GM12878 (cell line): ENCODE results near the gene C5orf15. TPM values are rescaled to one million over a fixed set of nuclear protein-coding genes. Genes with fewer than 3 reads are reported as not detected.
A peak's percentile ranks its signal among the peaks of the same experiment; 100 is the strongest.

Experiments
- ATAC-seq: fragments of 200-7000 bp; cut with Tn5 transposase; 3 replicates; pipeline ENCODE4 v1.9.1; 2020; ENCODE audit warnings: mild to moderate bottlenecking, moderate library complexity
- BruUV-seq: library from RNA; stranded (reverse); fragments of 400-500 nt; replicated peaks from 2 replicates; lab custom pipeline; 2021; lab: Mats Ljungman, UMichigan
- CTCF ChIA-PET: fragments of 300-600 bp; sonication (Branson Sonifier 250); formaldehyde crosslinking; extraction: SDS; loops from one replicate; lab custom pipeline; 2021; ENCODE audit warnings: inconsistent platforms; lab: Yijun Ruan, JAX
- POLR2A ChIA-PET: fragments of 350-600 bp; formaldehyde crosslinking; extraction: SDS; loops from one replicate; lab custom pipeline; 2021; ENCODE audit warnings: inconsistent platforms; lab: Charles Lee
- RAD21 ChIA-PET: fragments of 300-600 bp; sonication (Branson Sonifier 250); formaldehyde crosslinking; loops from one replicate; lab custom pipeline; 2023; ENCODE audit warnings: antibody characterized with exemption; ENCODE audit not compliant: unreplicated experiment; lab: Charles Lee
- SMC1A ChIA-PET: fragments of 300-600 bp; sonication (Branson Sonifier 250); formaldehyde crosslinking; loops from one replicate; lab custom pipeline; 2023; ENCODE audit not compliant: unreplicated experiment, uncharacterized antibody; lab: Charles Lee
- DNase-seq: peaks from one replicate; pipeline ENCODE4 v3.0.0-alpha.2; 2011; ENCODE audit warnings: low read depth, low spot score
- FAIRE-seq: peaks from 3 replicates; lab custom pipeline; 2011; peaks lifted over from hg19 to GRCh38; lab: Jason Lieb, UNC
- H2AFZ ChIP-seq: 2 replicates; pipeline ENCODE4 v1.6.0; 2011; ENCODE audit warnings: low read depth, low read length, control low read depth; ENCODE audit not compliant: control insufficient read depth
- H3K27ac ChIP-seq: 2 replicates; pipeline ENCODE4 v1.5.1; 2011; ENCODE audit warnings: control low read depth; ENCODE audit not compliant: control insufficient read depth, insufficient read depth
- H3K27me3 ChIP-seq, 2 experiments: replicated peaks in 1 of 2; 2 replicates each; pipeline versions ENCODE4 v1.6.0 to v1.6.1; 2011; ENCODE audit warnings: low read length in 1 of 2; ENCODE audit not compliant: control insufficient read depth in 2 of 2, insufficient read depth in 2 of 2
- H3K36me3 ChIP-seq, 2 experiments: 2 replicates each; pipeline ENCODE4 v1.5.1; 2011; ENCODE audit warnings: low read length in 1 of 2; ENCODE audit not compliant: control insufficient read depth in 2 of 2, insufficient read depth in 2 of 2
- H3K4me1 ChIP-seq: 2 replicates; pipeline ENCODE4 v1.6.1; 2011; ENCODE audit warnings: mild to moderate bottlenecking, low read length, moderate library complexity, mixed read lengths; ENCODE audit not compliant: control insufficient read depth, insufficient read depth
- H3K4me2 ChIP-seq: 2 replicates; pipeline ENCODE4 v1.6.0; 2011; ENCODE audit warnings: control low read depth; ENCODE audit not compliant: control insufficient read depth, insufficient read depth
- H3K4me3 ChIP-seq: fragments of 200-600 bp; sonication (generic); 2 replicates; pipeline ENCODE4 v1.5.1; 2016
- H3K79me2 ChIP-seq: 2 replicates; pipeline ENCODE4 v1.6.0; 2011; ENCODE audit warnings: low read length; ENCODE audit not compliant: control insufficient read depth, insufficient read depth
- H3K9ac ChIP-seq: 2 replicates; pipeline ENCODE4 v1.8.0; 2011; ENCODE audit warnings: low read length, control low read depth, mixed read lengths; ENCODE audit not compliant: control insufficient read depth, insufficient read depth
- H3K9me3 ChIP-seq: replicated peaks from 3 replicates; pipeline ENCODE4 v1.5.1; 2011; ENCODE audit warnings: mild to moderate bottlenecking, low read length; ENCODE audit not compliant: control insufficient read depth, insufficient read depth
- H4K20me1 ChIP-seq: 2 replicates; pipeline ENCODE4 v1.6.0; 2011; ENCODE audit not compliant: control insufficient read depth, insufficient read depth
- CBX5 ChIP-seq: sonication (generic); IDR thresholded peaks from 2 replicates; pipeline ENCODE4 v1.6.1; 2016; ENCODE audit warnings: low read depth, moderate library complexity, mild to moderate bottlenecking, inconsistent platforms
- FOS ChIP-seq: IDR thresholded peaks from 3 replicates; pipeline ENCODE4 v1.6.1; 2011; ENCODE audit warnings: borderline replicate concordance; ENCODE audit not compliant: insufficient read length; ENCODE audit errors: extremely low read depth
- KAT2A ChIP-seq: conservative IDR thresholded peaks from 2 replicates; pipeline ENCODE4 v1.6.1; 2011; ENCODE audit warnings: low read depth, low read length; ENCODE audit not compliant: control insufficient read depth
- KLF5 ChIP-seq: fragments of 450-650 bp; IDR thresholded peaks from 2 replicates; pipeline ENCODE4 v1.6.1; 2014; ENCODE audit warnings: mild to moderate bottlenecking; ENCODE audit not compliant: partially characterized antibody
- LARP7 ChIP-seq: fragments of 450-650 bp; IDR thresholded peaks from 2 replicates; pipeline ENCODE4 v1.6.1; 2017; ENCODE audit warnings: mild to moderate bottlenecking
- MYC ChIP-seq: IDR thresholded peaks from 2 replicates; pipeline ENCODE4 v1.6.1; 2011; ENCODE audit warnings: mild to moderate bottlenecking, low read length, moderate library complexity, inconsistent platforms; ENCODE audit not compliant: insufficient read depth, insufficient replicate concordance, insufficient read length, severe bottlenecking
- POLR2AphosphoS2 ChIP-seq: IDR thresholded peaks from 2 replicates; pipeline ENCODE4 v1.6.1; 2011; ENCODE audit warnings: low read depth, mild to moderate bottlenecking, low read length, improper control_type of control experiment, moderate library complexity
- RELA ChIP-seq: fragments of 450-650 bp; IDR thresholded peaks from 2 replicates; pipeline ENCODE4 v1.8.0; 2014; ENCODE audit warnings: borderline replicate concordance; ENCODE audit not compliant: partially characterized antibody
- WGBS: methylation state at CpG from one replicate; pipeline ENCODE4 v1.1.6; 2016; ENCODE audit warnings: low lambda C conversion rate; ENCODE audit not compliant: insufficient replicate concordance, insufficient coverage; ENCODE audit errors: missing lambda C conversion rate; 5-methylcytosine and 5-hydroxymethylcytosine counted together
- in situ Hi-C: fragments of 300-500 bp; cut with MboI; formaldehyde crosslinking; loops from 9 replicates; pipeline ENCODE4 v1.14.3; 2018; ENCODE audit warnings: mixed read lengths
- intact Hi-C: fragments of 100-400 bp; cut with micrococcal nuclease; formaldehyde crosslinking; loops from one replicate; pipeline ENCODE4 v1.14.2; 2022; ENCODE audit not compliant: unreplicated experiment
- polyA plus RNA-seq, 11 experiments: library from polyadenylated mRNA; depleted of rRNA in 4 of 11; unstranded in 6 of 11; stranded (reverse) in 5 of 11; fragments of >200 nt; fragmentation: Nextera tagmentation in 4 of 11; fragmentation: Illumina TruSeq in 1 of 11; extraction: Ambion mirVana in 4 of 11; extraction: Trizol in 1 of 11; gene quantifications; 1 replicate in 1 of 11; 2 replicates in 10 of 11; pipeline versions ENCODE4 v1.2.1 to v1.2.3, GENCODE V29; 2011 to 2016; ENCODE audit warnings: inconsistent platforms in 2 of 11, missing spikeins in 2 of 11, low read depth in 1 of 11
- total RNA-seq, 4 experiments: library from RNA; depleted of rRNA in 3 of 4; stranded (reverse); fragments of >200 nt in 3 of 4; fragmentation: Illumina TruSeq in 1 of 4; extraction: Trizol in 1 of 4; gene quantifications; 2 replicates each; pipeline versions ENCODE4 v1.2.1 to v1.2.3, GENCODE V29; 2013 to 2021
- TF ChIP-seq, protein P1 (sequence below): fragments of 450-650 bp; formaldehyde crosslinking; IDR thresholded peaks from 2 replicates; pipeline ENCODE4 v1.4.0; 2022; ENCODE audit warnings: mild to moderate bottlenecking, moderate library complexity

Gene C5orf15
- total and polyA plus RNA-seq, 10 of the 15 experiments (the other 5 are each of a cell fraction or from before 2014, with no cell fraction given): 21.7 to 69.6 (median 46.0) TPM

DNA sequence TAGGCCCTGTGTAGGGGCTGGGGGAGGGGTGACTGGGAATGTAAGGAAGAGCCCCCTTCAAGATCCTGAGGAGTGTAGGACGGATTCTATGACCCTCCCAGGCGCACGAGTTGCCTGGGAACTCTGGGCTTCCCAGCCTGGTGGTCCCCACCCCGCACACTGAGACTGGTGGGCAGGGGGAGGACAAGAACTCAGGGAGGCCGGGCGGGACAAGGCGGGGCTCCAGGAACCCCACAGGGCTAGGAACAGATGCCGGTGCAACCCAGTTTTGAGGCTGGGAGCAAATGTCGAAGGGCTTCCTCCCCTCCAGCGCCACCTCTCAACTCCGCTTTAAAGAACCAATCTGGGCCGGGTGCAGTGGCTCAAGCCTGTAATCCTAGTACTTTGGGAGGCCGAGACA, 37.7 kb upstream of the C5orf15 start:
- ATAC-seq (no peak), DNase-seq (no peak), FAIRE-seq (no peak)
- no peaks in the 10 kb centered on the region for H3K27me3 ChIP-seq
- intact Hi-C loops: no loop called here
- H3K9ac ChIP-seq: peak overlapping the region; percentile 97; the same call in 1 of the 2 replicates
- no peaks in the 10 kb centered on the region for H3K9me3 ChIP-seq
- ChIA-PET CTCF (interaction anchor here (0.7 to 1.9 kb wide), 3 partner anchors 9 to 34 kb away, joined by 3 to 9 read pairs (median 5); no protein-coding TSS in a partner anchor), POLR2A (interaction anchor here (0.6 kb wide), 2 partner anchors 9 to 21 kb away, joined by 3 to 7 read pairs; no protein-coding TSS in a partner anchor), SMC1A (interaction anchor here (1.2 kb wide), 1 partner anchor 20 kb away, joined by 3 read pairs; no protein-coding TSS in a partner anchor), RAD21 (interaction anchor here (0.6 kb wide), 1 partner anchor 11 kb away, joined by 3 read pairs; no protein-coding TSS in a partner anchor)
- in situ Hi-C loops: no loop called here
- H2AFZ ChIP-seq: peak overlapping the region; percentile 66; the same call in 1 of the 2 replicates
- H4K20me1 ChIP-seq: peaks cover 9% of the 10 kb centered on the region; the same call in 1 of the 2 replicates
- TF ChIP-seq FOS (no peak), LARP7 (no peak), KLF5 (no peak), POLR2AphosphoS2 (no peak), CBX5 (no peak), KAT2A (no peak), RELA (no peak), MYC (no peak)
- TF ChIP-seq, protein P1, sequence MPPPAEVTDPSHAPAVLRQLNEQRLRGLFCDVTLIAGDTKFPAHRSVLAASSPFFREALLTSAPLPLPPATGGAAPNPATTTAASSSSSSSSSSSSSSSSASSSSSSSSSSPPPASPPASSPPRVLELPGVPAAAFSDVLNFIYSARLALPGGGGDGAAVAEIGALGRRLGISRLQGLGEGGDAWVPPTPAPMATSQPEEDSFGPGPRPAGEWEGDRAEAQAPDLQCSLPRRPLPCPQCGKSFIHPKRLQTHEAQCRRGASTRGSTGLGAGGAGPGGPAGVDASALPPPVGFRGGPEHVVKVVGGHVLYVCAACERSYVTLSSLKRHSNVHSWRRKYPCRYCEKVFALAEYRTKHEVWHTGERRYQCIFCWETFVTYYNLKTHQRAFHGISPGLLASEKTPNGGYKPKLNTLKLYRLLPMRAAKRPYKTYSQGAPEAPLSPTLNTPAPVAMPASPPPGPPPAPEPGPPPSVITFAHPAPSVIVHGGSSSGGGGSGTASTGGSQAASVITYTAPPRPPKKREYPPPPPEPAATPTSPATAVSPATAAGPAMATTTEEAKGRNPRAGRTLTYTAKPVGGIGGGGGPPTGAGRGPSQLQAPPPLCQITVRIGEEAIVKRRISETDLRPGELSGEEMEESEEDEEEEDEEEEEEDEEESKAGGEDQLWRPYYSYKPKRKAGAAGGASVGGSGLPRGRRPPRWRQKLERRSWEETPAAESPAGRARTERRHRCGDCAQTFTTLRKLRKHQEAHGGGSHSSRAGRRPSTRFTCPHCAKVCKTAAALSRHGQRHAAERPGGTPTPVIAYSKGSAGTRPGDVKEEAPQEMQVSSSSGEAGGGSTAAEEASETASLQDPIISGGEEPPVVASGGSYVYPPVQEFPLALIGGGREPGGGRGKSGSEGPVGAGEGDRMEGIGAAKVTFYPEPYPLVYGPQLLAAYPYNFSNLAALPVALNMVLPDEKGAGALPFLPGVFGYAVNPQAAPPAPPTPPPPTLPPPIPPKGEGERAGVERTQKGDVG (CRISPR knock-in tag): no peak
- H3K36me3 ChIP-seq: peaks cover 3 to 4% of the 10 kb centered on the region in 2 experiments; a peak in 3 of 4 replicates
- WGBS: 96% methylated on average over 13 of the region's 13 CpGs
- peaks cover 13% of the 10 kb centered on the region for H3K4me1 ChIP-seq
- H3K27ac ChIP-seq: no peak overlapping the region
- peaks cover 49% of the 10 kb centered on the region for H3K79me2 ChIP-seq
- no TSS peak for BruUV-seq
- H3K4me2 ChIP-seq: peak overlapping the region; percentile 97
- H3K4me3 ChIP-seq: no peak overlapping the region; the same call in 1 of the 2 replicates
